Measurements from ENCODE around the gene PLA2G2E. TPM values are rescaled to one million over a fixed set of nuclear protein-coding genes. Genes with fewer than 3 reads are reported as not detected.

PLA2G2E gene
- total and polyA plus RNA-seq, 10 donors: not detected

- Histone ChIP-seq H3K4me3 (no peak overlapping the region), H3K27ac (no peak overlapping the region), H3K27me3 (replicated peaks in 1 of 7) (peaks cover 0 to 10% (median 0%) of the 10 kb centered on the region in 7 donors), H3K4me1 (peaks cover 0 to 20% (median 4%) of the 10 kb centered on the region in 6 donors), H3K36me3 (no peaks in the 10 kb centered on the region), H3K9me3 (no peaks in the 10 kb centered on the region)
- TF ChIP-seq POLR2A (IDR thresholded peaks at IDR 0.05) (no peak), POLR2AphosphoS5 (IDR thresholded peaks at IDR 0.05) (peak in 1 of 3 donors; percentile 21)
- 55 to 74% (median 64%) methylated on average over 10 to 17 of the region's 17 CpGs for WGBS, 5 donors
- DNase-seq: no peak
- intact Hi-C loops (cut with DNase I; ENCODE audit: low total_unique reads): no loop called here
Observed at GRCh38 chr1:19922015-19922688, 1.3 kb downstream of the PLA2G2E start.

GRCh38 chr1:19921310-19921709, 2.1 kb downstream of the PLA2G2E start:
- TF ChIP-seq CTCF (IDR thresholded peaks at IDR 0.05 in 8 of 11, conservative IDR thresholded peaks at IDR 0.05 in 3 of 11) (no peak), POLR2A (IDR thresholded peaks at IDR 0.05) (no peak), POLR2AphosphoS5 (IDR thresholded peaks at IDR 0.05) (no peak)
- no peak overlapping the region for H3K27ac ChIP-seq
- WGBS, 5 donors: 59 to 93% (median 73%) methylated on average over 12 to 13 of the region's 13 CpGs
- H3K9me3 ChIP-seq: no peaks in the 10 kb centered on the region
- peaks cover 0 to 10% (median 0%) of the 10 kb centered on the region in 7 donors for H3K27me3 ChIP-seq (replicated peaks in 1 of 7)
- no peak for DNase-seq
- intact Hi-C loops (cut with DNase I; ENCODE audit: low total_unique reads): no loop called here
- H3K4me1 ChIP-seq: peaks cover 0 to 20% (median 4%) of the 10 kb centered on the region in 6 donors
- H3K4me3 ChIP-seq: no peak overlapping the region
- no peaks in the 10 kb centered on the region for H3K36me3 ChIP-seq

GRCh38 chr1:19920132-19920710, 3.2 kb downstream of the PLA2G2E start:
- H3K9me3 ChIP-seq: no peaks in the 10 kb centered on the region
- DNase-seq: no peak

GRCh38 chr1:19918057-19918456, 5.4 kb downstream of the PLA2G2E start:
- WGBS, 5 donors: 16 to 20% (median 17%) methylated on average over 6 of the region's 6 CpGs
- Histone ChIP-seq H3K27ac (no peak overlapping the region), H3K4me1 (peaks cover 0 to 20% (median 4%) of the 10 kb centered on the region in 6 donors), H3K27me3 (replicated peaks in 1 of 7) (peaks cover 0 to 2% (median 0%) of the 10 kb centered on the region in 7 donors), H3K9me3 (no peaks in the 10 kb centered on the region), H3K36me3 (peaks cover 0 to 25% (median 11%) of the 10 kb centered on the region in 6 donors), H3K4me3 (no peak overlapping the region)
- intact Hi-C loops (cut with DNase I; ENCODE audit: low total_unique reads): loop anchor here (2.0 to 10.0 kb wide), 2 partner anchors 277 to 577 kb away; no protein-coding TSS in a partner anchor
- DNase-seq: peak; percentile 89
- no peak for TF ChIP-seq POLR2A (IDR thresholded peaks at IDR 0.05)
- peak; percentile 75 to 93 (median 90) for TF ChIP-seq CTCF (IDR thresholded peaks at IDR 0.05 in 8 of 11, conservative IDR thresholded peaks at IDR 0.05 in 3 of 11)
- no peak for TF ChIP-seq POLR2AphosphoS5 (IDR thresholded peaks at IDR 0.05)

More at GRCh38 chr1:19920132-19920710, 3.2 kb downstream of the PLA2G2E start:
- Histone ChIP-seq H3K4me1 (peaks cover 0 to 20% (median 4%) of the 10 kb centered on the region in 6 donors), H3K36me3 (peaks cover 0 to 3% (median 0%) of the 10 kb centered on the region in 6 donors), H3K27ac (no peak overlapping the region), H3K4me3 (no peak overlapping the region), H3K27me3 (replicated peaks in 1 of 7) (peaks cover 0 to 10% (median 0%) of the 10 kb centered on the region in 7 donors)
- no peak for TF ChIP-seq POLR2AphosphoS5 (IDR thresholded peaks at IDR 0.05)
- TF ChIP-seq CTCF (IDR thresholded peaks at IDR 0.05 in 8 of 11, conservative IDR thresholded peaks at IDR 0.05 in 3 of 11): no peak
- TF ChIP-seq POLR2A (IDR thresholded peaks at IDR 0.05): no peak
- intact Hi-C loops (cut with DNase I; ENCODE audit: low total_unique reads): no loop called here
- WGBS, 5 donors: 90 to 97% (median 90%) methylated on average over 14 to 19 of the region's 19 CpGs

All from spleen (tissue), 11 donors.